NCI-H2196 treated with DMSO at 0.1 percent for 48 hours (cell line): Measurements from ENCODE around the gene TRMT2A.

ENCODE experiments used
- DNase-seq: peaks from one replicate; lab custom pipeline; 2025; ENCODE audit not compliant: unreplicated experiment; lab: John Stamatoyannopoulos, UW

Gene TRMT2A

DNA sequence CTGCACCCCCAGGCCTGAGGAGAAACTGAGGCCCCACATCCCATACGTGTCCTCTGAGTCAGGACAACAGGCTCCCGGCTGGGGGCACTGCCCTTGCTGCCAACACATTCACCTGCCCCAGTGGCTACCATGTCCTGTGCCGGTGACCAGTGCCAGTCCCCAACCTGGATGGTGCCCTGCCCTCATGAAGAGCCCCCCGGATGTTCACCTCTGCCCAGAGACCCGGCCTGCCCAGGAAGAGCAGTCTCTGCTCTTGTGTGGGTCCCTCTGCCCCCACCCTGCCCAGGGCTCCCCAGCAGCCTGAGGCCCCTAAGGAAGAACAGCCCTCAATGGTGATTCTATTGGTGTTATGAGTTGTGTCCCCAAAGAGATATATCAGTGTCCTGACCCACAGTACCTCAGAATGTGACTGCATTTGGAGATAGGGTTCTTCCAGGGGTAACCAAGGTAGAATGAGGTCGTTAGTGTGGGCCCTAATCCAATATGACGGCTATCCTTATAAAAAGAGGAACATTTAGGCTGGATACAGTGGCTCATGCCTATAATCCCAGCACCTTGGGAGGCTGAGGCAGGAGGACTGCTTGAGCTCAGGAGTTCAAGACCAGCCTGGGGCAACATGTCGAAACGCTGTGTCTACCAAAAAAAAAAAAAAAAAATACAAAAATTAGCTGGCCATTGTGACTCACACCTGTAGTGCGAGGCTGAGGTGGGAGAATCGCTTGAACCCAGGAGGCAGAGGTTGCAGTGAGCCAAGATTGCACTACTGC, 50.2 kb downstream of the TRMT2A start:
- no peak for DNase-seq

DNA sequence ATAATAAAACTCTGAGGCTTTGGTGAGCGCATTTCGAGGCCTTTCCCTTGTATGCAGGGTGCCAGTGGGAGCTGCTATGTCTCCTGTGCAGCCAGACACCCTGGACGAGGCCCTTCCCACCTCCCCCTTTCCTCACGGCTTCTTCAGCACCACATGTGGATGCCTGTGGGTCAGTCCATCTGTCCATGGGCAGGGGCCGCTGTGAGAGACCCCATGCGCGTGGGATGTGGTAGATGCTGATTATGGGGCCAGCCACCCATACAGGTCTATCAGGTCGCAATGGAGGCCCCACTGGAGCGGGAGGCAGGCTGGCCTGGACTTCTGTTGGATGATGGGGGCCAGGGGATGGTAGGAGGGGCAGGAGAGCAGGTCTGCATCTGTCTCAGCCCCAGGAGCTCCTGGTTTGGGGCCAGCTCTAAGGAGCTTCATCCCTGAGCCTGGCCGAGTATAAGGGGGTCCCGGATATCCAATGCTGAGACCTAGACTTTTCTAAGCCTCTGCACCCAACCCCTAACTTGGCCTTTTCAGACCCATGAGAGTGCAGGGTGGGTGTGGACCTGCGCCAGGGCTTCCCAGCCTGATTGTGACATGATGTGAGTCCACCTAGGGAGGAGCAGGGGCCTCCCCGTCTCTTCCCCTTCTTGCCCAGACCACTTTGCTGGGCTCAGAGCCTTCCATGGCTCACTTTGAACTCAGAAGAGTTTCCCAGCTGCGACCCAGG, 51.0 kb downstream of the TRMT2A start:
- DNase-seq: no peak

DNA sequence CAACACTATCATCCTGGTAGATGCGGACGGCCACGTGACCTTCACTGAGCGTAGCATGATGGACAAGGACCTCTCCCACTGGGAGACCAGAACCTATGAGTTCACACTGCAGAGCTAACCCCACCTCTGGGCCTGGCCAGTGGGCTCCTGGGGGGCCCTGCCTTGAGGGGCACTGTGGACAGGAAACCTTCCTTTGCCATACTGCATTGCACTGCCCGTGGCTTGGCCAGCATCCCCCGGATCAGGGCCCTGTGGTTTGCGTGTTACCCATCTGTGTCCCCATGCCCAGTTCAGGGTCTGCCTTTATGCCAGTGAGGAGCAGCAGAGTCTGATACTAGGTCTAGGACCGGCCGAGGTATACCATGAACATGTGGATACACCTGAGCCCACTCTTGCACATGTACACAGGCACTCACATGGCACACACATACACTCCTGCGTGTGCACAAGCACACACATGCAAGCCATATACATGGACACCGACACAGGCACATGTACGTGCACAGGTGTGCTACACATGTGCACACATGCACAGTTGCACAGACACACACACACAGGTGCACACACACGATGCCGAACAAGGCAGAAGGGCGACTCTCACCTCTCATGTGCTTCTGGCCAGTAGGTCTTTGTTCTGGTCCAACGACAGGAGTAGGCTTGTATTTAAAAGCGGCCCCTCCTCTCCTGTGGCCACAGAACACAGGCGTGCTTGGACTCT, 52.3 kb downstream of the TRMT2A start:
- DNase-seq: no peak

DNA sequence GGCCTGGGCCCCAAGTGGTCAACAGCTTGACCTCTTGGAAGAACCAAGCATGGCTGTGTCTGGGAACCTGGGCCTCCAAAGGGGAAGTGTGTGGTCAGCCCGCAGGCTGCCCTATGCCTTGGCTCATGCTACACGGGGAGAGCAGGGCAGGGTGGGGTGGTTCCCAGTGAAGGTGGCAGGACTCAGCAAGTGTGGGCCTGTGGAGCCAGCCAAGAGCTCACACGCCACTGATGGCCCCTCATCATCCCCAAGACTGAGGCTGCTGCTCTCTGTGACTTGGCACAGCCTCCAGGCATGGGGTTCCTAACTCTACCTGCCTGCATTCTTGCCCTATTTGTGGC, 52.9 kb downstream of the TRMT2A start:
- no peak for DNase-seq

DNA sequence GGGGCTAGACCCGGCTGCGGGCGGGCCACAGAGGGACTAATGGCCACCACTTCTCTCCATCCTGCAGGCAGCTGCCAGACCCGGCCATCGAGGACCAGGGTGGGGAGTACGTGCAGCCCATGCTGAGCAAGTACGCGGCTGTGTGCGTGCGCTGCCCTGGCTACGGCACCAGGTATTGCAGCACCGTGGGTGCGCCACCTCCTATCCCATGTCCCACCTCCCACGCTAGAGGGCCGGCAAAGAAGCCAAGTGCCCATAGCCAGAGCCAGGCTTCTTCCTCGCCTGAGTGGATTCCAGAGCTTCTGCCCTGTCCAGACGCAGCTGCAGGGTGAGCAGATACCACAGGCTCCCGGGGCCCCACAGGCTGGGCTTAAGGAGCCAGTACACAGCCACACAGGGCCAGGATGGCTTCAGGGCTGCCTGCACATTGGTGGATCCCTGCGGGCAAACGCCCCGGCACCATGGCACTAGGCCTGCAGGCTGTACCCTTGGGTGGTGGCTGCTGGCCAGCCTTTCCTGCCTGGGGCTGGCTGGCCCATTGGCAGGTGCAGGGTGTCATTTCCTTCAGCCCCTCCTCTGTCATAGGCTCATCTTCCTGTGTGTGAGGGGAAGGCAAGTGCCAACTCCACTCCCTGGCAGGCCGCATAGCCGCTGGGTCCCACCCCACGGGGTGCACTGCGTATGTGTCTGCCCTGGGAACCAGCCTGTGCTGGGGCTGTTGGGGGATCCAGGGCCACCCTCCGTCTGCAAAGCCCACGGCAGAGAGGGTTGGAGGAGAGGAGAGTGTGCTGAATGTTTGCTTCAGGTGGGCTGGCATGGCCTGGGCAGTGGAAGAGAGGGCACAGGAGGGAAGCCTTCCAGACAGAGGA, 53.5 kb downstream of the TRMT2A start:
- DNase-seq: no peak

DNA sequence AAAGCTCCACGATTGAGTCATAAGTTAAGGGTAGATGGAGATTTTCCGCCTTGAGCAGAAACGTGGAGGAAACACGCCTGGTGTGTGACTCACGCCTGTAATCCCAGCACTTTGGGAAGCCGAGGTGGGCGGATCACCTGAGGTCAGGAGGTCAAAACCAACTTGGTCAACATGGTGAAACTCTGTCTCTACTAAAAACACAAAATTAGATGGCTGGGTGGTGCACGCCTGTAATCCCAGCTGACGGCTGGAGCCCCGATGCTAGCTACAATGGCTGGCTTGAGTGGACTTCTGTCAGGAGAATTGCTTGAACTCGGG, 54.3 kb downstream of the TRMT2A start:
- no peak for DNase-seq

DNA sequence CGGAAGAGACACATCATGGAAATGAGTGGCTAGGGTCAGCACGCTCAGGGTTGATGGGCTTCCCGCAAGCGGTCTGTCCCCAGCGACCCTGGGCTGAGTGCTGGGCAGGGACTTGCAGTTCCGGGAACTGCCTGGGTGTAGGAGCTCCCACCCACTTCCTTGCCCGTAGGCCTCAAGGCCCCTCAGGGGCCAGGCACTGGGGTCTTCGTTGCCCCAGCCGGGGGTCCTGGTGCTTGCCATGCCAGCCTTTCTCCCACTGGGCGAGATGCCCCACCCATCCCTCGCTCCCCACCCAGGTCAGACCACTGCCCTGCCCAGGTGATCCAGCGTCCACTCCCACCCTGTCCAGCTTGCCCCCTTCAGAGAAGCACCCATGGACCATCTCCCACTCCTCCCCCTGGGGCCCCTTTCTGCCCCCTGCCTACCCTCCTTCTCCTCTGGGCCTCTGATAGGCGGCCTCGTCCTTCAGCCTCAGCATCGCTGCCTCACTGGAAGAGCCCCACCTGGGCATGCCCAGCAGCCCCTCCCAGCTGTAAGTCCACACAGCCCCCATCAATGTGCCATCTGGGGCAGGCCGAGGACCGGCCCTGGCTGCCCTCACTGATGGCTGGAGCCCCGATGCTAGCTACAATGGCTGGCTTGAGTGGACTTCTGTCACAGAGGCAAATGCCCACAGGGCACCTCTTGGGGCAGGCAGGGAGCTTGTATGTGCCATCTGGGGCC, 54.8 kb downstream of the TRMT2A start:
- no peak for DNase-seq
